Stimulated activated CD8-positive, alpha-beta memory T cell treated with anti-CD3 and anti-CD28 coated beads, Interleukin-2, amount 100 ng/mL, for 1 hour (primary cell): ENCODE data around the gene ADGRA3.

Experiments
- DNase-seq, 2 donors: peaks; one replicate each; pipeline ENCODE4 v3.0.0-alpha.2; 2020; ENCODE audit warnings: low read depth in 2 of 2

ADGRA3 gene

DNA sequence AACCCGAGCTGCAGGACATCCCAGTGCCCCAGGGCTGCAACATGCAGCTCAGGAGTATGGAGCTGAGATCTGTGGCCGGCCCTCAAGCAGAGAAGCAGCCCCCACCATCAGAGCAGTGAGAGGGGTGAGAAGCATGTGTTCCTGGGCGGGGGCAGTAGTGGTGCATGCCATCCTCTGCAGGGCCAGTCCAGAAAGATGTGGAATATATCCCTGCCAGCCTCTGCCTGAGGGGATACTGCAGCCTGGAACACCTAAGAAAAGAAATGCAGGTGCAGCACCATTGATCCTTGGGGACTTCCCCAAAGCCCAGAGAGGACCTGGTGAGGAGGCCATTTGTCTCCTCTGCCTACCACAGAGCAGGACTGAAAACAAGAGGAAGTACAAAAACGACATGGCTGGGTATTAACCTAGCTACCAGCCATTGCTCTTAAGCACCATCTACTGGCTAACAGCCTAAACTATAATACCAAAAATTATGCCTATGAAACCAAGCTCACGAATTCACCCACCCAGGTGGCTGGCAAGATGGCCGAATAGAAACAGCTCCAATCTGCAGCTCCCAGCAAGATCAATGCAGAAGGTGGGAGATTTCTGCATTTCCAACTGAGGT is 158.8 kb downstream of the ADGRA3 start:
- no peak for DNase-seq

DNA sequence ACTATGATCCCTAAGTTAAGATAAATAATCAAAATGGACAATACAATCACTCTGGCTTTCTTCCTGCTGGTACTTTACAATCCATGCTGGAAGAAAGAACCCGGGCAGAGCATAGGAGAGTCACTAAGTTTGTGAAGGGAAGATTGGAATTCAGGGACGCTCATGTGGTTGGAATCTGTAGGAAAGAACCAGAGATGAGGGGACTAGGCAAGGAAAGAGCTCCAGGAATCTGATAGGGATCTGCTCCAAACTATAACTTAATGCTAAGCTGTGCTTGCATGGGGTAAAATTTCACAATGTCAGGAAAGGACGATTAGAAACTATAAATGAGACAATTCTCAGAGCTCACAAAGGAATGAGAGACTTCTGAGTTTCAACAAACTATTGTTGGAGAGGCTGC is 167.5 kb downstream of the ADGRA3 start:
- DNase-seq: no peak

DNA sequence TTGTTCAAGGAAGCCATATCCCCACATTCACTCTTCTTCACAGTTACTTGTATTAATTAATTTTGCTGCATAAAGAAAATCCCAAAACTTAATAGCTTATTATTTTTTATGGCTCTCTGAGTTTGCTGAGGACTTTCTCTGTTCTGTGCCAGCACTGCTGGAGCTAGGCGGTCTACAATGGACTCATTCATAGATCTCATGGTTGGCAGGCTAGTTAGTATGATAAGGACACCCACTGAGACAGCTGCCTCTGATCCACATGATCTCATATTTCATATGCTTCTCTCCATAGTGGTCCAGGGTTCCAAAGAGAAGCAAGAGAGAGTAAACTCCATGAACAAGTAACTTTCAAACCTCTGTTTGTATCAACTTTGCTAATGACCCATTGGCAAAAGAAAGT is 170.2 kb downstream of the ADGRA3 start:
- DNase-seq: no peak

DNA sequence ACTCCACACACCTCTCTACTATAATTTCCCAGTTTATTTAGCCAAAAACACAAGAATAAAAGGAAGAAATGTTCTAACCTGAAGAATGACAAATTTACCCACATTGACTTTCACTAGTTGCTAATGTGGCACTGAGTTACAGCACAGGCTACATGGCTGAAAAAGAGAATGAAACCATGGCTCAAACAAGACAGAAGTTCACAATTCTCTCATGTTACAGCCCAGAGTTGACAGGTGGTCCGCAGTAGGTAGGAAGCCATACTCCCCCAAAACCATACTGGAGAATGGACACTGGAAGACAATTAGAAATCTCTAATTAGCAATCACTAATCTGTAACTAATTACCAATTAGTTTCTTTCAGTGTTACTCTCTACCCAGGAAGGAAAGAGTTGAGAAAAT is 170.8 kb downstream of the ADGRA3 start:
- no peak for DNase-seq

DNA sequence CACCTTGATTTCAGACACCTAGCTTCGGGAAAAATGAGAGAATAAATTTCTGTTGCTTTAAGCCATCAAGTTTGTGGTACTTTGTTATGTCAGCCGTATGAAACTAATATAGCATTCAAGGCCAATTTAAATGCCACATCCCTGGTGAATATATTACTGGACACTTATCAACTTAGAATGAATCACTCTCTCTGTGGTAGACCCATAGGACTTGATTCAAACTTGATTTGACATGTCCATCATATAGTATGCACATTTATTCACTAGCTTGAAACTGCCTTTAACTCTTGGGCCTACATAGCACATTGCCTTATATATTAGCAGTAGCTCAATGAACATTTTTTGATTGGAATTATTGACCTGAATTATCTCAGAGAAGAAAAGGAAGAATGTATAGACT is 172.3 kb downstream of the ADGRA3 start:
- no peak for DNase-seq

DNA sequence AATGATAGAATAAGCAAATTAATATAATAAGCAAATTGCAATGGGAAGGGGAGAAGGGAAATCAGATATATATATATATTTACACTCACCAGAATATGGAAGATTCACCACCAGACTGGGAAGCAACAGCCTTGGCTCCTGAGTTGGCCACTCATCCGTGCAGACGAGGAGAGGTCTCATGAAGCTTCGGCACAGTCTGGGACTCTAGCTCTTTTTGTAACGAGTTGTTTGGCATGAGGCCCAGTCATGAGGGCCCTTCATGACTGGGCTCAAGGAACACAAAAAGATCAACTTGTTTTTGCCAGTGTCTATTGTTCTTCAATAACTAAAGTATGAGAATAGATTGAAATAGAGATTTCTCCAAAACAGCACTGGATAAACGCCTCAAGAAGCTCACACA is 176.4 kb downstream of the ADGRA3 start:
- DNase-seq: no peak

DNA sequence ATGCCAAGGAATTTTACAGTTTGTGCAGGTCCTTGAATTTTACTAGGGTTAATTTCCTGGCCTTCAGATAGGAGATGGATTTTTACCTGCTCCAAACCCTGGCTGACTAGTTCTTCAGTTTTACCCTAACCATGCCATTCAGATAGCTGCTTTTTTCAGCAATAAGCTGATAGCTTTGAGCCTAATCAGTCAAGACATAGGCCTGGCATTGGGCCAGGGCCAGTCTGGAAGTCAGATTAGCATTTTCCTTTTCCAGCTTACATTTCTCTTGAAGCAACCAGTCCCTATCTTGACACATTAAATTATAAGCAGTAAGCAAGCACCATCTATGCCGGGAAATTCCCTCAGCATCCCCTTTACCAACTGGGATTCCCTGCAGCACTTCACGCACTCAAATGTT is 177.1 kb downstream of the ADGRA3 start:
- no peak for DNase-seq
